ENCODE results near the gene DLX5. TPM values are rescaled to one million over a fixed set of nuclear protein-coding genes. Genes with fewer than 3 reads are reported as not detected.

The DLX5 gene
- polyA plus RNA-seq, 1 donor (not counting 4 experiments of a cell fraction or from before 2014, with no cell fraction given): 0.67 TPM

- Histone ChIP-seq H3K27ac (ENCODE audit: control insufficient read depth, insufficient read depth, low read length) (no peak overlapping the region), H3K36me3 (ENCODE audit: control insufficient read depth in 2 of 2, extremely low read depth in 1 of 2, insufficient read depth in 2 of 2, low read length in 2 of 2) (no peaks in the 10 kb centered on the region), H3K9me3 (ENCODE audit: control insufficient read depth, low read depth, low read length) (no peaks in the 10 kb centered on the region), H3K79me2 (ENCODE audit: control insufficient read depth, insufficient read depth, low read length) (no peaks in the 10 kb centered on the region), H3K27me3 (ENCODE audit: control insufficient read depth, extremely low read depth, insufficient read depth, low read length) (peaks cover 71% of the 10 kb centered on the region), H2AFZ (ENCODE audit: control insufficient read depth, low read length) (no peak overlapping the region), H3K9me1 (ENCODE audit: control insufficient read depth, extremely low read depth, insufficient read depth, low read length) (no peaks in the 10 kb centered on the region), H3K4me2 (ENCODE audit: control insufficient read depth, extremely low read depth, insufficient read depth, low read depth, low read length) (no peak overlapping the region), H3K4me3 (ENCODE audit: control insufficient read depth in 2 of 3, extremely low read depth in 1 of 3, insufficient read depth in 2 of 3, low read depth in 1 of 3, low read length in 3 of 3) (no peak overlapping the region), H4K20me1 (ENCODE audit: control insufficient read depth, extremely low read depth, insufficient read depth, low read length) (no peaks in the 10 kb centered on the region), H3K4me1 (ENCODE audit: control insufficient read depth, extremely low read depth, insufficient read depth, low read length) (no peaks in the 10 kb centered on the region), H3K9ac (ENCODE audit: control insufficient read depth, extremely low read depth, insufficient read depth, low read length) (no peak overlapping the region)
- TF ChIP-seq EZH2 (IDR thresholded peaks at IDR 0.05; ENCODE audit: low read length) (no peak), CTCF (optimal IDR thresholded peaks at IDR 0.05 in 1 of 3, IDR thresholded peaks at IDR 0.05 in 1 of 3, conservative IDR thresholded peaks at IDR 0.05 in 1 of 3; ENCODE audit: extremely low read depth in 1 of 3, insufficient read depth in 2 of 3, low read length in 3 of 3) (no peak)
- FAIRE-seq (no peak), DNase-seq (ENCODE audit: low read depth, low spot score) (no peak)
- dilution Hi-C loops (cut with MboI; ENCODE audit: extremely low pct_ligation_motif_present, low sequenced_read_pairs): no loop called here
These were observed 9.4 kb downstream of the DLX5 start for GRCh38 chr7:97015279-97015678.

GRCh38 chr7:97014145-97014750, 10.4 kb downstream of the DLX5 start:
- Histone ChIP-seq H3K9ac (ENCODE audit: control insufficient read depth, extremely low read depth, insufficient read depth, low read length) (no peak overlapping the region), H3K27me3 (ENCODE audit: control insufficient read depth, extremely low read depth, insufficient read depth, low read length) (peaks cover 76% of the 10 kb centered on the region)
- dilution Hi-C loops (cut with MboI; ENCODE audit: extremely low pct_ligation_motif_present, low sequenced_read_pairs): no loop called here

More at GRCh38 chr7:97014145-97014750, 10.4 kb downstream of the DLX5 start:
- H3K9me3 ChIP-seq (ENCODE audit: control insufficient read depth, low read depth, low read length): no peaks in the 10 kb centered on the region
- H3K36me3 ChIP-seq (ENCODE audit: control insufficient read depth in 2 of 2, extremely low read depth in 1 of 2, insufficient read depth in 2 of 2, low read length in 2 of 2): no peaks in the 10 kb centered on the region
- no peak overlapping the region for H3K4me3 ChIP-seq (ENCODE audit: control insufficient read depth in 2 of 3, extremely low read depth in 1 of 3, insufficient read depth in 2 of 3, low read depth in 1 of 3, low read length in 3 of 3)
- no peaks in the 10 kb centered on the region for H3K79me2 ChIP-seq (ENCODE audit: control insufficient read depth, insufficient read depth, low read length)
- H3K4me2 ChIP-seq (ENCODE audit: control insufficient read depth, extremely low read depth, insufficient read depth, low read depth, low read length): no peak overlapping the region
- no peak overlapping the region for H3K27ac ChIP-seq (ENCODE audit: control insufficient read depth, insufficient read depth, low read length)
- no peaks in the 10 kb centered on the region for H3K4me1 ChIP-seq (ENCODE audit: control insufficient read depth, extremely low read depth, insufficient read depth, low read length)
- no peak for FAIRE-seq
- TF ChIP-seq CTCF (optimal IDR thresholded peaks at IDR 0.05 in 1 of 3, IDR thresholded peaks at IDR 0.05 in 1 of 3, conservative IDR thresholded peaks at IDR 0.05 in 1 of 3; ENCODE audit: extremely low read depth in 1 of 3, insufficient read depth in 2 of 3, low read length in 3 of 3): no peak
- TF ChIP-seq EZH2 (IDR thresholded peaks at IDR 0.05; ENCODE audit: low read length): no peak
- H4K20me1 ChIP-seq (ENCODE audit: control insufficient read depth, extremely low read depth, insufficient read depth, low read length): no peaks in the 10 kb centered on the region
- no peak for DNase-seq (ENCODE audit: low read depth, low spot score)
- no peaks in the 10 kb centered on the region for H3K9me1 ChIP-seq (ENCODE audit: control insufficient read depth, extremely low read depth, insufficient read depth, low read length)
- no peak overlapping the region for H2AFZ ChIP-seq (ENCODE audit: control insufficient read depth, low read length)

Measured in keratinocyte (primary cell).